DOHH2 (cell line): ENCODE results near the gene SRSF5.

Experiments used
- EZH2phosphoT487 ChIP-seq: fragments of 200-600 bp; sonication (generic); IDR thresholded peaks from 2 replicates; pipeline ENCODE4 v1.6.1; 2017; ENCODE audit warnings: borderline replicate concordance, mild to moderate bottlenecking, antibody characterized with exemption, low read length, moderate library complexity, mixed read lengths
- TF ChIP-seq, protein P1 (sequence below): fragments of 200-600 bp; sonication (generic); IDR thresholded peaks from one replicate; pipeline ENCODE4 v1.5.1; 2014; ENCODE audit warnings: antibody characterized with exemption, mild to moderate bottlenecking, low read depth, low read length; ENCODE audit not compliant: poor library complexity, severe bottlenecking

GRCh38 chr14:69786603-69787002 is 19.7 kb downstream of the SRSF5 start:
- TF ChIP-seq, protein P1, sequence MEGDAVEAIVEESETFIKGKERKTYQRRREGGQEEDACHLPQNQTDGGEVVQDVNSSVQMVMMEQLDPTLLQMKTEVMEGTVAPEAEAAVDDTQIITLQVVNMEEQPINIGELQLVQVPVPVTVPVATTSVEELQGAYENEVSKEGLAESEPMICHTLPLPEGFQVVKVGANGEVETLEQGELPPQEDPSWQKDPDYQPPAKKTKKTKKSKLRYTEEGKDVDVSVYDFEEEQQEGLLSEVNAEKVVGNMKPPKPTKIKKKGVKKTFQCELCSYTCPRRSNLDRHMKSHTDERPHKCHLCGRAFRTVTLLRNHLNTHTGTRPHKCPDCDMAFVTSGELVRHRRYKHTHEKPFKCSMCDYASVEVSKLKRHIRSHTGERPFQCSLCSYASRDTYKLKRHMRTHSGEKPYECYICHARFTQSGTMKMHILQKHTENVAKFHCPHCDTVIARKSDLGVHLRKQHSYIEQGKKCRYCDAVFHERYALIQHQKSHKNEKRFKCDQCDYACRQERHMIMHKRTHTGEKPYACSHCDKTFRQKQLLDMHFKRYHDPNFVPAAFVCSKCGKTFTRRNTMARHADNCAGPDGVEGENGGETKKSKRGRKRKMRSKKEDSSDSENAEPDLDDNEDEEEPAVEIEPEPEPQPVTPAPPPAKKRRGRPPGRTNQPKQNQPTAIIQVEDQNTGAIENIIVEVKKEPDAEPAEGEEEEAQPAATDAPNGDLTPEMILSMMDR, result no peak
- no peak for TF ChIP-seq EZH2phosphoT487
